Measurements from ENCODE around the gene TUSC7. TPM values are rescaled to one million over a fixed set of nuclear protein-coding genes. Genes with fewer than 3 reads are reported as not detected.

Gene TUSC7
- total RNA-seq, 4 donors from 2014 or later: not detected

DNA sequence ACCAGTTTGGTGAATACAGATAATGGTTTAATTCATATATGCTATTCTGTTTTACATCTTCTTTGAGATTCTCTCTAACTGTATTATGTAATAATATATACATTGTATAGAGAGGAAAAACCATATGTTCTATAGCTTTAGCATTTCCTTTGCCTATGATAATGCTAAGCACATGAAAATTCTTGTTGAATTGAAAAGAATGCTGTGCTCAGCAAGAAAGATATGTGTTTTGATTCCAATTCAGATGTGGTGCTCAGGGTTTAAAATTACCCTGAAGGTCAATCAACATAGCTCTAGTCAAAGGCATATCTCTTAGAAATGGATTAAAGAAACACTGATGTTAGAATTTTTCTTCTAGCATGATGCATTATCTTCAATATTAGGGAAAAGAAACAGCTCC lies 8.5 kb upstream of the TUSC7 start:
- TF ChIP-seq POLR2A (IDR thresholded peaks at IDR 0.05; ENCODE audit: low read depth) (no peak), POLR2AphosphoS5 (IDR thresholded peaks at IDR 0.05) (no peak), EP300 (IDR thresholded peaks at IDR 0.05) (no peak)
- TF ChIP-seq, protein P1, sequence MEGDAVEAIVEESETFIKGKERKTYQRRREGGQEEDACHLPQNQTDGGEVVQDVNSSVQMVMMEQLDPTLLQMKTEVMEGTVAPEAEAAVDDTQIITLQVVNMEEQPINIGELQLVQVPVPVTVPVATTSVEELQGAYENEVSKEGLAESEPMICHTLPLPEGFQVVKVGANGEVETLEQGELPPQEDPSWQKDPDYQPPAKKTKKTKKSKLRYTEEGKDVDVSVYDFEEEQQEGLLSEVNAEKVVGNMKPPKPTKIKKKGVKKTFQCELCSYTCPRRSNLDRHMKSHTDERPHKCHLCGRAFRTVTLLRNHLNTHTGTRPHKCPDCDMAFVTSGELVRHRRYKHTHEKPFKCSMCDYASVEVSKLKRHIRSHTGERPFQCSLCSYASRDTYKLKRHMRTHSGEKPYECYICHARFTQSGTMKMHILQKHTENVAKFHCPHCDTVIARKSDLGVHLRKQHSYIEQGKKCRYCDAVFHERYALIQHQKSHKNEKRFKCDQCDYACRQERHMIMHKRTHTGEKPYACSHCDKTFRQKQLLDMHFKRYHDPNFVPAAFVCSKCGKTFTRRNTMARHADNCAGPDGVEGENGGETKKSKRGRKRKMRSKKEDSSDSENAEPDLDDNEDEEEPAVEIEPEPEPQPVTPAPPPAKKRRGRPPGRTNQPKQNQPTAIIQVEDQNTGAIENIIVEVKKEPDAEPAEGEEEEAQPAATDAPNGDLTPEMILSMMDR (IDR thresholded peaks at IDR 0.05): no peak
- intact Hi-C loops (cut with DNase I): no loop called here
- Histone ChIP-seq H3K36me3 (no peaks in the 10 kb centered on the region), H3K27ac (replicated peaks in 1 of 4) (no peak overlapping the region), H3K9me3 (no peaks in the 10 kb centered on the region), H3K4me3 (no peak overlapping the region), H3K4me1 (no peaks in the 10 kb centered on the region), H3K27me3 (no peaks in the 10 kb centered on the region)
- DNase-seq (ENCODE audit: extremely low spot score): no peak

GRCh38 chr3:116702334-116702733 lies 7.2 kb upstream of the TUSC7 start:
- DNase-seq (ENCODE audit: extremely low spot score): no peak
- no peaks in the 10 kb centered on the region for H3K4me1 ChIP-seq
- TF ChIP-seq POLR2AphosphoS5 (IDR thresholded peaks at IDR 0.05): no peak
- TF ChIP-seq, protein P1 (IDR thresholded peaks at IDR 0.05): no peak
- no peak for TF ChIP-seq EP300 (IDR thresholded peaks at IDR 0.05)
- TF ChIP-seq POLR2A (IDR thresholded peaks at IDR 0.05; ENCODE audit: low read depth): no peak
- WGBS: 73% methylated on average over 4 of the region's 4 CpGs
- H3K27me3 ChIP-seq: no peaks in the 10 kb centered on the region
- H3K9me3 ChIP-seq: no peaks in the 10 kb centered on the region
- no peak overlapping the region for H3K4me3 ChIP-seq
- H3K27ac ChIP-seq (replicated peaks in 1 of 4): no peak overlapping the region
- intact Hi-C loops (cut with DNase I): no loop called here
- no peaks in the 10 kb centered on the region for H3K36me3 ChIP-seq

GRCh38 chr3:116707531-116707930 lies 2.0 kb upstream of the TUSC7 start:
- no peaks in the 10 kb centered on the region for H3K9me3 ChIP-seq
- H3K36me3 ChIP-seq: no peaks in the 10 kb centered on the region
- no peak overlapping the region for H3K4me3 ChIP-seq
- no peak overlapping the region for H3K27ac ChIP-seq (replicated peaks in 1 of 4)
- 80% methylated on average over 3 of the region's 3 CpGs for WGBS
- intact Hi-C loops (cut with DNase I): no loop called here
- no peaks in the 10 kb centered on the region for H3K27me3 ChIP-seq
- no peaks in the 10 kb centered on the region for H3K4me1 ChIP-seq
- DNase-seq (ENCODE audit: extremely low spot score): no peak
- TF ChIP-seq EP300 (IDR thresholded peaks at IDR 0.05): no peak

- Histone ChIP-seq H3K27ac (replicated peaks in 1 of 4) (no peak overlapping the region), H3K4me1 (no peaks in the 10 kb centered on the region), H3K4me3 (no peak overlapping the region), H3K36me3 (no peaks in the 10 kb centered on the region), H3K9me3 (no peaks in the 10 kb centered on the region), H3K27me3 (no peaks in the 10 kb centered on the region)
- no peak for DNase-seq (ENCODE audit: extremely low spot score)
- TF ChIP-seq, protein P1 (IDR thresholded peaks at IDR 0.05): no peak
- TF ChIP-seq EP300 (IDR thresholded peaks at IDR 0.05) (no peak), POLR2A (IDR thresholded peaks at IDR 0.05; ENCODE audit: low read depth) (no peak), POLR2AphosphoS5 (IDR thresholded peaks at IDR 0.05) (no peak)
- 60% methylated on average over 4 of the region's 4 CpGs for WGBS
- intact Hi-C loops (cut with DNase I): no loop called here
Observed at GRCh38 chr3:116716490-116716889, 6.9 kb downstream of the TUSC7 start.

GRCh38 chr3:116717566-116717965 lies 8.0 kb downstream of the TUSC7 start:
- no peak for TF ChIP-seq EP300 (IDR thresholded peaks at IDR 0.05)
- TF ChIP-seq, protein P1 (IDR thresholded peaks at IDR 0.05): no peak
- no peak for TF ChIP-seq POLR2AphosphoS5 (IDR thresholded peaks at IDR 0.05)
- TF ChIP-seq POLR2A (IDR thresholded peaks at IDR 0.05; ENCODE audit: low read depth): no peak
- H3K27ac ChIP-seq (replicated peaks in 1 of 4): no peak overlapping the region
- no peaks in the 10 kb centered on the region for H3K27me3 ChIP-seq
- 85% methylated on average over 1 of the region's 1 CpG for WGBS
- intact Hi-C loops (cut with DNase I): no loop called here
- no peaks in the 10 kb centered on the region for H3K4me1 ChIP-seq
- no peak for DNase-seq (ENCODE audit: extremely low spot score)
- H3K9me3 ChIP-seq: no peaks in the 10 kb centered on the region
- no peaks in the 10 kb centered on the region for H3K36me3 ChIP-seq
- H3K4me3 ChIP-seq: no peak overlapping the region

All from esophagus muscularis mucosa (tissue), 4 donors.